Measurements from ENCODE around the gene SLC5A10.

GRCh38 chr17:18997650-18998196 lies 45.8 kb downstream of the SLC5A10 start:
- TF ChIP-seq POLR2A (IDR thresholded peaks at IDR 0.05): no peak
- no peak for TF ChIP-seq CTCF (IDR thresholded peaks at IDR 0.05)
